ENCODE data around the gene KCNIP1.

KCNIP1 gene

DNA sequence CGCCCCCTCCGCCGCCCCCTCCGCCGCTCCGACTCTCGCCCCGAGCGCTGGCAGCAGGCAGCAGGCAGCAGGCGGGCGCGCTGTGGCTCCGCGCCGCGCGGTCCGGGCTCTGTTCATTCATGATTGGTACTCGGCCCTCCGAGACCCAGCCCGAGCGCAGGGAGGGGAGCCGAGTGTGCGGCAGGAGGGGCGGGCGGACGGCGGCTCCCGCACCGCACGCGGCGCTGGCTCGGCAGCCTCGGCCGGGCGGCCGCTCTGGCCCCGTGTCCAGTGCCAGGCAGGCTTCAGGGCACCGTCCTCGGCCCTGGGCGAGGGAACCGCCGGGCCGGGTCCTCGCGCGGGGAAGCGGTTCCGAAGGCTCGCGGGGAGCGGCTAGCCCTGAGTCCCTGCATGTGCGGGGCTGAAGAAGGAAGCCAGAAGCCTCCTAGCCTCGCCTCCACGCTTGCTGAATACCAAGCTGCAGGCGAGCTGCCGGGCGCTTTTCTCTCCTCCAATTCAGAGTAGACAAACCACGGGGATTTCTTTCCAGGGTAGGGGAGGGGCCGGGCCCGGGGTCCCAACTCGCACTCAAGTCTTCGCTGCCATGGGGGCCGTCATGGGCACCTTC is at the start of gene KCNIP1:
KCNIP1 (plus strand) TSS at position 31 of the 607 bp plus-strand sequence.
- DNase-seq = no peak

DNA sequence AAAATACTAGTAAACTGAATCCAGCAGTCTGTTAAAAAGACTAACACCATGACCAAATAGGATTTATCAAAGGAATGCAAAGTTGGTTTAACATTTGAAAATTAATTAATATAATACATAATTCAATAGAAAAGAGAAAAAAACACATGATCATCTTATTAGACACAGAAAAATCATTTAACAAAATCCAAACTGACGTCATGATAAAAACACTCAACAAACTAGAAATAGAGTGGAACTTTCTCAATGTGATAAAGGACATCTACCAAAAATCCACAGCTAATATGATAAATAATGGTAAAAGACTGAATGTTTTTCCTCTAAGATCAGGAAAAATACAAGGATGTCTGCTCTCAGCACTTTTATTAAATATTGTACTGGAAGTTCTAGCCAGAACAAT is 40.4 kb upstream of the KCNIP1 start:
- DNase-seq = no peak

DNA sequence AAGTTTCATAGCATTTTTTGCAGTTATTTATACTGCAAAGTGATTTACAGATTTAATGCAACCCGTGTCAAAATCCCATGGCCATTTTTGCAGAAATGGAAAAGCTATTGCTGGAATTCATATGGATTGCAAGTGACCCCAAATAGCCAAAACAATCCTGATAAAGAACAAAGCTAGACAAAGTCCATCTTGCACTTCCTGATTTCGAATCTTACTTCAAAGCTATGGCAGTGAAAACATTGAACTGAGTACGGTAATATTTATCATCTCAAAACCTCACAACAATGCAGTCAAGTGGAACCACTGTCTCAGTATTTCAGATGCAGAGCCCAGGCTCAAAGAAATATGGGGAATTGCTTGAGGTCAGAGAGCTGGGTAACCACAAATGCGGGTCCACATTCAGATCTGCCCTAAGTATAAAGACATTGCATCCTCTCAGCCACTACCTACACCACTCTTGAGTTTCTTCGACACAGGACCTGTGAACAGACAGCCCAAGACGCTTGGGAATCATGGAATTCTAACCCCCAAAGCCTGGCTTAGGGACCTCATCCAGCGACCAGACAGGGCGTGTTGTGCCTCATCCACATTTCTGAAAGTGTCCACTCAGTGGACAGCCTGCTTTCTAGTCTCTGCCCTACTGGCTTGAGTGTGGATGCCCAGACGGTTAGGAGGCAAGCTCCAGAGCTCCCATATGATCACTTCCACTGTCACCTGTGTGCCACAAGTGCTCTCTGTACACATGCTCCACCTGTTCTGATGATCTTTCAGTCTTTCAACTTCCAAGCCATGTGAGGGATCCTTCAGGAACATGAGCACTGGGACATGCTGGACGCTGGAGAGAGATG is 39.3 kb upstream of the KCNIP1 start:
- no peak for DNase-seq

DNA sequence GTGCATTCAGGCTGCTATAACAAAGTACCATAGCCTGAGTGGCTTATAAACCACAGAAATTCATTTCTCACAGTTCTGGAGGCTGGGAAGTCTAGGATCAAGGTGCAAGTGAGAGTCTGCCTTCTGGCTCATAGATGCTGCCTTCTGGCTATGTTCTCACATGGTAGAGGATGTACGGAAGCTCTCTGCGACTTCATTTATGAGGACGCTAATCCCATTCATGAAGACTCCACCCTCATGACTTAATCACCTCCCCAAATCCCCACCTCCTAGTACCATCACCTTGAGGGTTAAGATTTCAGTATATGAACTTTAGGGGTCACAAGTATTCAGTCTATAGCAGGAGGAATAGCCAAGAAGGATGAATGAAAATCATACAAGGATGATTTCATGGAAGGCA is 37.3 kb upstream of the KCNIP1 start:
- DNase-seq = no peak

DNA sequence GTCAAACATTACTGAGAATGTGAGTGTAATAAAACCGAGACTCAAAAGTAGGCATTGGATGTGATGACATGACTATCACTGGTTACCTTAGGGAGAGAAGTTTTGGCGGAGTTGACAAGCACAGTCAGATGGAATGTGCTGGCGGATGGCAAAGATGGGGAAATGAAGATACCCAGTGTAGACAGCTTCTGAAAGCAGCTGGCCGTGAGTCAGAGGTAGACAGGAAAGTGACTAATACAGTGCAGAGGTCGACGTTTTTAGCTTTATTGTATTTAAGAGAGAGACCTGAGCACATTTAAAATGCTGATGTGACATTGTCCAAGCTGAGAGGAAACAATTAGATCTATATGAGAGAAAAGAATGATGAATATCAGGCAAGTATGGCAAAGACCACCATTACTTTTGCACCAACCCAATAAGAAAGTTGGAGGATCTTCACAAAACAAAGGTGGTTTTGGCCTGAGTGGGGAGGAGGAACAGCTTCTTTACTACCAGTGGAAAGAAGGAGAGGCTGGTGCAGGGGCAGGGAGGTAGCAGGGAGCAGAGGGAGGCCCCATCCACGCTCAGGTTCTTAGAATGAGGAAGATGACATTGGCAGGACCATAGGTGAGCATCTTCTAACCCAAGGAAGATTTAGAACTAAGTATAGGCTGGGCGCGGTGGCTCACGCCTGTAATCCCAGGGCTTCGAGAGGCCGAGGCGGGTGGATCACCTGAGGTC is 36.7 kb upstream of the KCNIP1 start:
- DNase-seq = peak; percentile 72

DNA sequence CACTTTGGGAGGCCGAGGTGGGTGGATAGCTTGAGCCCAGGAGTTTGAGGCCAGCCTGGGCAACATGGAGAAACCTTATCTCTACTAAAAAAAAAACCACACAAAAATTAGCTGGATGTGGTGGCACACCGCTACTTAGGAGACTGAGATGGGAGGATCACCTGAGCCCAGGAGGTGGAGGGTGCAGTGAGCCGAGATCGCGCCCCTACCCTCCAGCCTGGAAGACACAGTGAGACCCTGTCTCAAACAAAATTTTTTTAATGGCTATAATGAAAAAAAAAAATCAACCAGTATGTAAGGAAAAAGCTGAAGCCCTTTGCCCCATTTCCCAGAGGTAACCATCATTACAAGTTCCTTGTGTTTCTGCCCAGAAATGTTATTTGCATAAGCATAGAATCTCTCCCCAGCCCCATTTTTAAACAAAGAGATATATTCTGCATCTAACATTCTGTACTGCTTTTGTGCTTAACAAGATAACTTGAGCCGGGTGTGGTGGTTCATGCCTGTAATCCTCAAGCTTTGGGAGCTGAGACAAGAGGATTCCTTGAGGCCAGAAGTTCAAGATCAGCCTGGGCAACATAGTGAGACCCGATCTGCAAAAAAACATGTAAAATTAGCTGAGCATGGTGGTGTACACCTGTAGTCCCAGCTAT is 35.1 kb upstream of the KCNIP1 start:
- no peak for DNase-seq

DNA sequence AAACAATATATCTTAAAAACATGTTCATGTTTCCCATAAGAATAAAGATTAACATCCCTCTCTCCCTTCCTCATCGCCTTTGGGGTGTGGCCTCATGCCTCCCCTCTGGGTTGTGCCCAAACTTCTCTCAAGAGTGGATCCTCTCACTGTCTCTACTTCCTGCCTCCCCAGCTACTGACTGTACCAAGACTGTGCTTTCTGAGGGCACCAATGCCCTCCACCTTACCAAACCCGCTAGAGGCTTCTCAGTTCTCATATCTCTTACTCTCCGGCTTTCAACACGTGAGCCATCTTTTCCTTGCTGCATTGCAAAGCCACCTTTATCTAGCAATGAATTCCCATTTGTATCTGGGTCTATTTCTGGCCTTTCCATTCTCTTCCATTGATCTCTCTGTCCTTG is 34.4 kb upstream of the KCNIP1 start:
- DNase-seq = no peak

DNA sequence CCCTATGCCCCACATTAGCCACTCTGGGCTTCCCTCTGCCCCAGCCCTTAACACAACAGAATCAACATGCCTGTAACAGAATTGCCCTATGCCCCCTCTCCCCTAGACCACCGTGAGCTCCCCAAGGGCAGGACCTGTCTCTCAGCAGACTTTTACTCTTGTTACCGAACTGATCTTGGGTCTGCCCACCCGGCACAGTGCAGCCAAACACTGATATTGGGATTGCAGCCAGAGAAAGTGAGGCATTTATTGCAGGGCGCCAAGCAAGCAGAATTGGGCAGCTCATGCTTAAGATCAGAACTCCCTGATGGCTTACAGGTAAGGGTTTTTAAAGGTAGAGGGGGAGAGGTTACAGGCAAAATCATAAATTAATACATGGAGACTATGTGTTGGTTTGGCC is 33.5 kb upstream of the KCNIP1 start:
- no peak for DNase-seq

DNA sequence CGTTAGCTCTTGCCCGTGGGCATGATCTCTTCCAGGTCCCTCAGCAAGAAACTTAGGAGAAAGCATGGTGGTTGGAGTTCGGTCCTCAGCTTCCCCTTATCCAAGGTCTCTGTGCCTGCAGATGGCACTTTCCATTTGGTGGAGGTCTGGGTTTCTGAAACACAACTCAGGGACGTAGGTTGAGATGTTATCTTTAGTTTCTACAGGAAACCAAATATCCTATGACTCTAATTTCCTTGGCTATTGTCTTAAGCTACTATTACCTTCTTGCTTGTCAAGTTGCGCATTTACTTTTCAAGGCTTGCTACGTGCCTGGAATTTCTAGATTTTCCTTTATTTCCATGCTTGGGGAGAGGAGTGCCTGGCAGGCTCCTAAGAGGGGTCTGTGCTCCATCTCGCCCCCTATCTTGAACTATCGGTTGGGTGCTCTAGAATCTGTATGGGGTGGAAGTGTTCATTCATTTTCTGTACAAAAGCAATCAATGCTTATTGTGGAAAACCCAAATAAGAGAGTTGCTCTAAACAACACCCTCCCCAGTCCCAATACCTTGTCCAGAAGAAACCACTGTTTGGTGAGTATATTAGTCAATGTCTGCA is 32.9 kb upstream of the KCNIP1 start:
- DNase-seq = no peak

DNA sequence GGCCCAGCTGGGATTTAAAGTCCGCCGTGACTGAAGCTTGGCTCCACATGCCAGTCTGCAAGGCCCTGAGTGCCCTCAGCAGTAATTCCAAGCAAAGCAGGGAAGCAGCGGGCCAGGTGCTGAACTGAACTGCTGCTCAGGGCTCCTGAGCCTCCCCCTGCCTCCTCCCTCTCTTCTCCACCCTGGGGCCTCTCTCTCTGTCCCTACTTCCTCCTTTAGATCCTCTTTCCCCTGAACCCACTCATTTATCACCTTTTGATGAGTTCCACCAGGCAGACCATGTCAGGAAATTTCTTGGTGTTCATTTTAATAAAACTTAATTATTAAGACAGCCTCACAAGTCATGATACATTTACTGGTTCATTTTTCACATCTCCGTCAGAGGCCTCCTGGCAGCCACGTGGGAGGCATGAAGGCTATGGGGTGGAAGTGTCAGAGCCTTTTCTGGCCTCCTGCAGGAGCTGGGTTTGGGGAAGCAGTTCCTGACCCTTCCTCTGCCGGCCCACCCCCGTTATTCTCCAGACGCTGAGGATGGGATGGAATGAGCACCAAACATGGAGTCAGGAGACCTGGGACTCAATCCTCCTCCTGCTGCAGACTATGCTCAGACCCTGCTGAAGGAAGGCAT is 32.2 kb upstream of the KCNIP1 start:
- no peak for DNase-seq

DNA sequence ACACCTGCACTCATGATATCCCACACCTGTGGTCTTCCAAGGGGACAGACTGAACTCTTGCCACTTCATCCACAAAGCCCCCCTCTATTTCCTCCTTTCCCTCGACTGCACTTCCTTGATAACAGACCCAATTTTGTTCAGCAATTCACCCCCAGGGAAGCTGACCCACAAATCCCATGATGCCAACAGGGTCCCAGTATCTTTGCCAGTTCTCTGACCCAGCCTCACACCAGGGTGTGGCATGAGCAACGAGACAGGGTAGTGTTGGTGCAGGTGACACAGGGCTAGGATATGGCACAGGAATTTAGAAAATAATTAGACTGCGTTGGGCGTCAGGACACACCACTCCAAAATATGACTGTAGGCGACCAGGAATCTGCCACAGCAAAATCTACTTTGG is 30.2 kb upstream of the KCNIP1 start:
- DNase-seq = no peak

DNA sequence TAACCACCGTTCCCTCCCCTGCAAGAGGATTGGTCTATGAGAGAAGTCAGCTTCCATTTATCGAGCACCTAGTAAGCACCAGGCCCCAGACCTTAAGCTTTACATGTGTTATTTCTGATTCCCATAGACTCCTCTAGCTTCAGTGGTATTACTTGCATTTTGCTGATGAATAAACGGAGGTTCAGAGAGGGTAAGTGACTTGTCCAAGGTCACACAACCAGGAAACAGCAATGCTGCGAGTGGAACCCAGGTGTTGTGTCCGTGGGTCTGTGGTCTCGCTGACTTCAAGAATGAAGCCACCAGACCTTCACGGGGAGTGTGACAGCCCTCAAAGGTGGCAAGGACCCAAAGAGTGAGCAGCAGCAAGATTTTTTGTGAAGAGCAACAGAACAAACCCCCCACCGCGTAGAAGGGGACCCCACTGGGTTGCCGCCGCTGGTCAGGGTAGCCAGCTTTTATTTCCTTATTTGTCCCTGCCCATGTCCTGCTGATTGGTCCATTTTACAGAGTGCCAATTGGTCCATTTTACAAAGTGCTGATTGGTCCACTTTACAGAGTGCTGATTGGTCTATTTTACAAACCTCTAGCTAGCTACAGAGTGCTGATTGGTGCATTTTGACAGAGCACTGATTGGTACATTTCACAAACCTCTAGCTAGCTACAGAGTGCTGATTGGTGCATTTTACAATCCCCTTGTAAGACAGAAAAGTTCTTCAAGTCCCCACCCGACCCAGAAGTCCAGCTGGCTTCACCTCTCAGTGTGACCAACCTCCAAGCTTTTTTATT is 29.1 kb upstream of the KCNIP1 start:
- DNase-seq = no peak

DNA sequence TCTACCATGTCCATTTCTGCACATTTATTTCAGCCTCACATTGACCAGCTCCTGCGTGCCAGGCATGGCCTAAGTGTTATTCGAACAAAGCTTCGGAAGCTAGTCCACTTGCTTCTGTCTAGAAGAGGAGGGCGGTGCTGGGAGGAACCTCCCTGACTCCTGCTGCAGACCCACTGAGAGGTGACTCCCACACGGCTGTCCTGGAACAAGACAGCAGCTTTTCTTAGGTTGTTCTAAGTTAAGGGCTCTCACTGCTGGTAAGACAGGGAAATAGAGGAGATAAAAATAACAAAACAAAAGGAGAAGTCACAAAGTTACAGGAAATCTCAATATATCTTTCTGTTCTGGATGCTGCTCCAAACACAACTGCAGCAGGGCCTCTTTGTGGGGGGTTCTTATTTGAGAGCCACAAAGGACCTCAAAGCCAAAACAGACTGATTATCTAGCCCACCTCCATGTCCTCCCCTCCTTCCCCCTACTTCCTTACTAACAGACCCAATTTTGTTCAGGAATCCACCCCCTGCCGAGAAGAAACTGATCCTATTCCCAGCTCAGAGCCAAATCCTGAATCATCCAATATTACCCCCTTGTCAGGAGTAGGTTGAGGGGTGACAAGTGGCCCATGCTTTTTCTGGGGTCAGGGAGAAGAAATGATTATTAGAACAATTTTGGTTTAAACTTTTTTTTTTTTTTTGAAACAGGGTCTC is 28.4 kb upstream of the KCNIP1 start:
- no peak for DNase-seq

DNA sequence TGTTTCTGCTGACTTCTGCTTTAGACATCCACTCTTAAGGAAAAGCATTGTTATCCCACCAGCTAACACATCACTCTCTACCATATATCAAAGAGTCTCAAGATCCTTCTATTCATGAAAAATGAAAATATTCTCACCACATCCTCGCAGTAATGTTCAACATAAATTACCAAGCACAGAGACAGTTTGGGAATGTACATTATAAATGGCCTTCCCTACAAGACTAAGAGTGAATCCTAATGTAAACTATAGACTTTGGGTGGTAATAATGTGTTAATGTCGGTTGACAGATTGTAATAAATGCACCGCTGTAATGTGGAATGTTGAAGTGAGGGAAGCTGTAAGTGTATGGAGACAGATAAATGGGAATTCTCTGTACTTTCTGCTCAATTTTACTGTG is 27.1 kb upstream of the KCNIP1 start:
- no peak for DNase-seq

DNA sequence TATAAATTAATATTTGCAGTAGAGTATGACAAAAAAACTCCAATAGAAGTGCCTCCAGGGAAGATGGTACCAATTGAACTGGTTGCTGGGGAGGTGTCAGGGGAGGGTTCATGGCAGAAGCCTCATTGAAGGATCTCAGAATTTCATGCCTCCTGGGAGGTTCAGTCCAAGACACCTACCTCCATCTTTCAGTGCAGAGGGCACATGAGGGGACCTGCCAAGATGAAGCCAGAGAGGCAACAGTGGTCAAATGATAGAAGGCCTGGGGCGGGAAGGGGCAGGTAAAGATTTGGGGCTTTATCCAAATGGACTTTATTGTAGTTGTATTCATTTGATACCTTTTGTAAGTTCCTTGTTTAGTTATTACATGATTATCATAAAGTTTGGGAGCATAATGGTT is 25.9 kb upstream of the KCNIP1 start:
- DNase-seq = no peak

DNA sequence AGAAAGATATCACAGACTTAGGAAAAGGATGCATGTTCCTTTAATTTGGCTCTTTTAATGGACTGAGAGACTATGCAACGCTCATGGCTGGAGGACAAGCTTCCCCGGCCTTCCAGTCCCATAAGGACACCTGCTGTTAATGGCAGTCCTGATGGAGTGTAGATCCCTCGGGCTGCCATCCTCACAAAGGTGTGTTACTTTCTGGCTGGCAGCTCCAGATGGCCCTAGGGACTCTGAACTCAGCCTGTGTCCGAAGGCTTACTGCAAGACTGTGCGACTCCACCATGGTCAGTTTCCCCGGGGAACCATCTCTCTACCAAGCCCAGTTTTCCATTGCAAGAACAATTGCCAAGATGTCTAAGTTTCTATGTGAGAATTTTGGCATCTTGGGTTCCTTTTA is 25.5 kb upstream of the KCNIP1 start:
- DNase-seq = no peak

DNA sequence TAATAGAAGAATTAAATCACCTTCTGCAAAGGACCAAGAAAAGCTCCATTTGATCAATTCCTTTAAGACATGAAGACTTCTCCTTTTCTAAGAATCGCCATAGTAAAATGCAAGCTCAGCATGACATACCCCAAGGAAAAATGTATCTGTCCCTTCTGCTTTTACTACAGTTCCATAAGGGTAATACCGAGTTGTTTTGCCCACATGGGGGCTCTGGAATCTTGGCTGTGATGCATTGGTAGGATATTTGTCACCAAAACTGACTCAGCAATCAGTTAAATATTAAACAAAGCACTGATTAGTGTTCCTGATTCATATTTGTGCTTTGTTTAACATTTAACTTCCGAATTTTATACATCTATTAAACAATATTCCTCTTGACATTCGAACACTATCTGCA is 24.3 kb upstream of the KCNIP1 start:
- peak; percentile 20 for DNase-seq

DNA sequence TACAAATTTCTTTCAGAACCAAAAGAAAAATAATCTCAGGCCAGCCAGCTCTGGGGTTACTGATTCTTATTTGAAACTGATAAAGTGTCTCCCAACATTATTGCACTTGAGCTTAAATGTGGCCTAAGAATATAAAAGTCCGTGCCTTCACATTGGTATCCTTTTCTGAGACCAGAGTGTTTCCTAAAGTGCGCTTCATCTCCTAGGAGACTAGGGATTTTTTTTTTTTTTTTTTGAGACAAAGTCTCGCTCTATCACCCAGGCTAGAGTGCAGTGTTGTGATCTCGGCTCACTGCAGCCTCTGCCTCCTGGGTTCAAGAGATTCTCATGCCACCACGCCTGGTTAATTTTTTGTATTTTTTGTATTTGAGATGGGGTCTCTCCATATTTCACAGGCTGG is 23.6 kb upstream of the KCNIP1 start:
- DNase-seq = no peak

DNA sequence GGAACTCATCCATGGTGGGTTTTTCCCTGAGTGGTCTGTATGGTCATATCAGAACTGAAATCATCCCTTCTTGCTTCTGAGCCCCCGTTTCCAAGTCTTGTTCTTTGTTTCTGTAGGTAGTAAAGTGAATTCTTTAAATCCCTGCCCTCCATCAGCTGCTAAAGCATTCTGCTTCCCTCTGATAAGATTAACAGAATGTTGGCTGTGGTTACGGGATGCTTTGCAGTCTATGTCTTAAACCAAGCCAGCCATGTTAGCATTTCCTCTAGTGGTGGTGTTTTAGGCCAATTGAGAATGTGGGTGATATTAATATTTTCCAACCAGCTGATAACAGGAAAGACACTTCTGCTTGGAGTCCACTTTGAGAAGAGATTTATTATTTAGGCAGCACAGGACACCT is 22.0 kb upstream of the KCNIP1 start:
- DNase-seq = no peak

DNA sequence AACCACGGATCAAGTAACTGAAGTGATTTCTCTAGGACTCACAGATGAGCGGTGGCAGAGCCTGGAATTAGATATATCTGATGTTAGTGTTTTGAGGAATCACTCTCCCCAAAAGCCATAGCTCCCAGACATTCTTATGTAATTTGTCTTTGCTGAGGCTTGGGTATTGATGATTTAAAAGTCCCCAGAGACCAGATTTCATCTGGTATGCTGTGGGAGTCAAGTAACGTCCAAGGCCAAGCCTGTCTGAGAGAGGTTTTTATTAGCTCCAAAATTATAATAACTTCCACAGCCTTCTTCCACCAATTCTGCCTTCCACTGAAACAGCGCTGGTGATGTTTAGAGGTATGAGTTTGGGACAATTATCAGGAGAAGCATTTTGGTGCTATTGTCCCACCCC is 21.3 kb upstream of the KCNIP1 start:
- no peak for DNase-seq
